Measurements from ENCODE around the gene SYNGR1. TPM values are rescaled to one million over a fixed set of nuclear protein-coding genes. Genes with fewer than 3 reads are reported as not detected.

Gene SYNGR1
- total and polyA plus RNA-seq, 2 experiments from 2014 or later: 30.9 to 37.0 TPM

DNA sequence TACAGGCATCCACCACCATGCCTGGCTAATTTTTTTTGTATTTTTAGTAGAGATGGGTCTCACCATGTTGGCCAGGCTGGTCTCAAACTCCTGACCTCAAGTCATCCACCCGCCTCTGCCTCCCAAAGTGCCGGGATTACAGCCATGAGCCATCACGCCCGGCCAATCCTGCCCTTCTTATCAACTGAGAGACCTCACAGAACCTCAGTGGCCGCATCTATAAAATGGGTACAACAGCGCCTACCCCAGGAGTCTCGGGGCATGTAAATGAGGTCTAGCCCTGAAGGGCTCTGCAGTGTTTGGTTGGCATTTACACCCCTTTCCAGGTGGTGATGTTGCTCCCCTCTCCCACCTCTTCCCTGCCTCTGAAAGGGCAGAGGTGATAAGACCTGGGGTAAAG lies 11.7 kb downstream of the SYNGR1 start:
- H3F3A ChIP-seq (replicated peaks; ENCODE audit: low read depth): no peaks in the 10 kb centered on the region
- no peak overlapping the region for H3K27ac ChIP-seq (ENCODE audit: low read depth)
- H3K36me3 ChIP-seq (ENCODE audit: insufficient read depth): no peaks in the 10 kb centered on the region
- H2AFZ ChIP-seq: no peak overlapping the region
- H3K4me3 Mint-ChIP-seq: no peak overlapping the region
- H3K4me1 ChIP-seq (ENCODE audit: insufficient read depth): peaks cover 31% of the 10 kb centered on the region
- H3K9me2 ChIP-seq (ENCODE audit: insufficient read depth): no peaks in the 10 kb centered on the region
- no peaks in the 10 kb centered on the region for H3K27me3 ChIP-seq (ENCODE audit: insufficient read depth)
- peaks cover 48% of the 10 kb centered on the region for H3K4me1 Mint-ChIP-seq
- DNase-seq (ENCODE audit: low spot score) (no peak), ATAC-seq (no peak)
- H4K20me1 ChIP-seq (replicated peaks; ENCODE audit: insufficient read depth): no peaks in the 10 kb centered on the region; the same call in 1 of the 2 replicates
- no peaks in the 10 kb centered on the region; the same call in 2 of the 3 replicates for H3K9me3 Mint-ChIP-seq
- peaks cover 26% of the 10 kb centered on the region for H3K27me3 Mint-ChIP-seq (ENCODE audit: insufficient read depth, low read depth, poor library complexity)
- H3K79me2 ChIP-seq (replicated peaks; ENCODE audit: insufficient read depth): peaks cover 4% of the 10 kb centered on the region; the same call in 1 of the 2 replicates
- no peak overlapping the region for H3K4me2 ChIP-seq
- TF ChIP-seq CREB1 (CRISPR knock-in tag; IDR thresholded peaks at IDR 0.05; ENCODE audit: low read depth) (no peak), CTCF (conservative IDR thresholded peaks at IDR 0.05; ENCODE audit: low read depth in 2 of 2) (no peak; a peak in 1 of 4 replicates), ZNF462 (CRISPR knock-in tag; IDR thresholded peaks at IDR 0.05) (no peak), POLR2AphosphoS5 (IDR thresholded peaks at IDR 0.05; ENCODE audit: low read depth) (no peak), ZNF114 (CRISPR knock-in tag; IDR thresholded peaks at IDR 0.05) (no peak), STAT1 (IDR thresholded peaks at IDR 0.05; ENCODE audit: unreplicated experiment) (no peak), NANOG (IDR thresholded peaks at IDR 0.05; ENCODE audit: borderline replicate concordance) (no peak), EZH2phosphoT487 (IDR thresholded peaks at IDR 0.05; ENCODE audit: unreplicated experiment) (no peak), EZH2 (IDR thresholded peaks at IDR 0.05; ENCODE audit: low read depth, unreplicated experiment) (no peak), ZNF331 (CRISPR knock-in tag; IDR thresholded peaks at IDR 0.05; ENCODE audit: low read depth) (no peak), JUNB (IDR thresholded peaks at IDR 0.05; ENCODE audit: unreplicated experiment) (no peak)
- TF ChIP-seq, protein P1, sequence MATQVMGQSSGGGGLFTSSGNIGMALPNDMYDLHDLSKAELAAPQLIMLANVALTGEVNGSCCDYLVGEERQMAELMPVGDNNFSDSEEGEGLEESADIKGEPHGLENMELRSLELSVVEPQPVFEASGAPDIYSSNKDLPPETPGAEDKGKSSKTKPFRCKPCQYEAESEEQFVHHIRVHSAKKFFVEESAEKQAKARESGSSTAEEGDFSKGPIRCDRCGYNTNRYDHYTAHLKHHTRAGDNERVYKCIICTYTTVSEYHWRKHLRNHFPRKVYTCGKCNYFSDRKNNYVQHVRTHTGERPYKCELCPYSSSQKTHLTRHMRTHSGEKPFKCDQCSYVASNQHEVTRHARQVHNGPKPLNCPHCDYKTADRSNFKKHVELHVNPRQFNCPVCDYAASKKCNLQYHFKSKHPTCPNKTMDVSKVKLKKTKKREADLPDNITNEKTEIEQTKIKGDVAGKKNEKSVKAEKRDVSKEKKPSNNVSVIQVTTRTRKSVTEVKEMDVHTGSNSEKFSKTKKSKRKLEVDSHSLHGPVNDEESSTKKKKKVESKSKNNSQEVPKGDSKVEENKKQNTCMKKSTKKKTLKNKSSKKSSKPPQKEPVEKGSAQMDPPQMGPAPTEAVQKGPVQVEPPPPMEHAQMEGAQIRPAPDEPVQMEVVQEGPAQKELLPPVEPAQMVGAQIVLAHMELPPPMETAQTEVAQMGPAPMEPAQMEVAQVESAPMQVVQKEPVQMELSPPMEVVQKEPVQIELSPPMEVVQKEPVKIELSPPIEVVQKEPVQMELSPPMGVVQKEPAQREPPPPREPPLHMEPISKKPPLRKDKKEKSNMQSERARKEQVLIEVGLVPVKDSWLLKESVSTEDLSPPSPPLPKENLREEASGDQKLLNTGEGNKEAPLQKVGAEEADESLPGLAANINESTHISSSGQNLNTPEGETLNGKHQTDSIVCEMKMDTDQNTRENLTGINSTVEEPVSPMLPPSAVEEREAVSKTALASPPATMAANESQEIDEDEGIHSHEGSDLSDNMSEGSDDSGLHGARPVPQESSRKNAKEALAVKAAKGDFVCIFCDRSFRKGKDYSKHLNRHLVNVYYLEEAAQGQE (IDR thresholded peaks at IDR 0.05; ENCODE audit: unreplicated experiment): no peak
- TF ChIP-seq, protein P2, sequence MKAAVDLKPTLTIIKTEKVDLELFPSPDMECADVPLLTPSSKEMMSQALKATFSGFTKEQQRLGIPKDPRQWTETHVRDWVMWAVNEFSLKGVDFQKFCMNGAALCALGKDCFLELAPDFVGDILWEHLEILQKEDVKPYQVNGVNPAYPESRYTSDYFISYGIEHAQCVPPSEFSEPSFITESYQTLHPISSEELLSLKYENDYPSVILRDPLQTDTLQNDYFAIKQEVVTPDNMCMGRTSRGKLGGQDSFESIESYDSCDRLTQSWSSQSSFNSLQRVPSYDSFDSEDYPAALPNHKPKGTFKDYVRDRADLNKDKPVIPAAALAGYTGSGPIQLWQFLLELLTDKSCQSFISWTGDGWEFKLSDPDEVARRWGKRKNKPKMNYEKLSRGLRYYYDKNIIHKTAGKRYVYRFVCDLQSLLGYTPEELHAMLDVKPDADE (IDR thresholded peaks at IDR 0.05): no peak
- no peak overlapping the region for H3K27ac Mint-ChIP-seq
- H3K36me3 Mint-ChIP-seq (ENCODE audit: low read depth): peaks cover 16% of the 10 kb centered on the region; the same call in 2 of the 3 replicates
- no peak overlapping the region for H3K4me3 ChIP-seq
